Measurements from ENCODE around the gene PSORS1C2. TPM values are rescaled to one million over a fixed set of nuclear protein-coding genes. Genes with fewer than 3 reads are reported as not detected.

Gene PSORS1C2
- total RNA-seq, 2 donors from 2014 or later = not detected

GRCh38 chr6:31152781-31153180 is 13.9 kb upstream of the PSORS1C2 start:
- H3K27me3 ChIP-seq = no peaks in the 10 kb centered on the region
- peaks cover 0 to 1% of the 10 kb centered on the region in 2 donors for H3K36me3 ChIP-seq (replicated peaks in 1 of 2; ENCODE audit: insufficient read depth in 1 of 2, low read depth in 2 of 2)
- H3K27ac ChIP-seq = no peak overlapping the region
- TF ChIP-seq POLR2A (IDR thresholded peaks at IDR 0.05) (no peak), CTCF (IDR thresholded peaks at IDR 0.05) (no peak)
- intact Hi-C loops (cut with DNase I) = no loop called here
- no peak overlapping the region for H3K4me3 ChIP-seq
- 92% methylated on average over 7 of the region's 7 CpGs for WGBS, 2 donors
- H3K4me1 ChIP-seq = peaks cover 6% of the 10 kb centered on the region
- DNase-seq (no peak), ATAC-seq (no peak)
- H3K9me3 ChIP-seq = no peaks in the 10 kb centered on the region

- no peaks in the 10 kb centered on the region for H3K4me1 ChIP-seq
- no peak overlapping the region for H3K27ac ChIP-seq
- H3K36me3 ChIP-seq (replicated peaks in 1 of 2; ENCODE audit: insufficient read depth in 1 of 2, low read depth in 2 of 2) = peaks cover 0 to 1% of the 10 kb centered on the region in 2 donors
- H3K4me3 ChIP-seq = no peak overlapping the region
- 84 to 89% methylated on average over 5 to 6 of the region's 6 CpGs for WGBS, 2 donors
- H3K27me3 ChIP-seq = no peaks in the 10 kb centered on the region
- intact Hi-C loops (cut with DNase I) = loop anchor here (5.0 kb wide), 1 partner anchor 212 kb away; no protein-coding TSS in a partner anchor
- TF ChIP-seq CTCF (IDR thresholded peaks at IDR 0.05) (no peak), POLR2A (IDR thresholded peaks at IDR 0.05) (no peak)
- no peaks in the 10 kb centered on the region for H3K9me3 ChIP-seq
- DNase-seq (no peak), ATAC-seq (no peak)
Observed at GRCh38 chr6:31149827-31150447, 11.1 kb upstream of the PSORS1C2 start.

GRCh38 chr6:31145386-31145785 is 6.5 kb upstream of the PSORS1C2 start:
- H3K4me1 ChIP-seq = no peaks in the 10 kb centered on the region
- H3K27ac ChIP-seq = no peak overlapping the region
- no peak for DNase-seq
- ATAC-seq = no peak
- no peak overlapping the region for H3K4me3 ChIP-seq
- no peaks in the 10 kb centered on the region for H3K9me3 ChIP-seq
- TF ChIP-seq POLR2A (IDR thresholded peaks at IDR 0.05) (no peak), CTCF (IDR thresholded peaks at IDR 0.05) (no peak)
- 91 to 97% methylated on average over 10 of the region's 10 CpGs for WGBS, 2 donors
- H3K36me3 ChIP-seq (replicated peaks in 1 of 2; ENCODE audit: insufficient read depth in 1 of 2, low read depth in 2 of 2) = no peaks in the 10 kb centered on the region
- H3K27me3 ChIP-seq = no peaks in the 10 kb centered on the region
- intact Hi-C loops (cut with DNase I) = loop anchor here (5.0 kb wide), 1 partner anchor 217 kb away; no protein-coding TSS in a partner anchor

- ATAC-seq (no peak), DNase-seq (no peak)
- intact Hi-C loops (cut with DNase I) = loop anchor here (5.0 kb wide), 1 partner anchor 217 kb away; no protein-coding TSS in a partner anchor
- 81 to 82% methylated on average over 6 to 11 of the region's 11 CpGs for WGBS, 2 donors
- Histone ChIP-seq H3K27me3 (no peaks in the 10 kb centered on the region), H3K27ac (no peak overlapping the region), H3K4me3 (no peak overlapping the region), H3K9me3 (no peaks in the 10 kb centered on the region), H3K4me1 (no peaks in the 10 kb centered on the region), H3K36me3 (replicated peaks in 1 of 2; ENCODE audit: insufficient read depth in 1 of 2, low read depth in 2 of 2) (no peaks in the 10 kb centered on the region)
- TF ChIP-seq CTCF (IDR thresholded peaks at IDR 0.05) (no peak), POLR2A (IDR thresholded peaks at IDR 0.05) (no peak)
Observed at GRCh38 chr6:31144970-31145340, 6.1 kb upstream of the PSORS1C2 start.

All from body of pancreas (tissue), 4 donors.